GM18861 (cell line): ENCODE data around the gene APLF.
A peak's percentile ranks its signal among the peaks of the same experiment; 100 is the strongest.

ENCODE experiments used
- ATAC-seq: cut with Tn5 transposase; IDR thresholded peaks from one replicate; pipeline ENCODE4 v1.9.1; 2021; ENCODE audit not compliant: unreplicated experiment

Gene APLF

DNA sequence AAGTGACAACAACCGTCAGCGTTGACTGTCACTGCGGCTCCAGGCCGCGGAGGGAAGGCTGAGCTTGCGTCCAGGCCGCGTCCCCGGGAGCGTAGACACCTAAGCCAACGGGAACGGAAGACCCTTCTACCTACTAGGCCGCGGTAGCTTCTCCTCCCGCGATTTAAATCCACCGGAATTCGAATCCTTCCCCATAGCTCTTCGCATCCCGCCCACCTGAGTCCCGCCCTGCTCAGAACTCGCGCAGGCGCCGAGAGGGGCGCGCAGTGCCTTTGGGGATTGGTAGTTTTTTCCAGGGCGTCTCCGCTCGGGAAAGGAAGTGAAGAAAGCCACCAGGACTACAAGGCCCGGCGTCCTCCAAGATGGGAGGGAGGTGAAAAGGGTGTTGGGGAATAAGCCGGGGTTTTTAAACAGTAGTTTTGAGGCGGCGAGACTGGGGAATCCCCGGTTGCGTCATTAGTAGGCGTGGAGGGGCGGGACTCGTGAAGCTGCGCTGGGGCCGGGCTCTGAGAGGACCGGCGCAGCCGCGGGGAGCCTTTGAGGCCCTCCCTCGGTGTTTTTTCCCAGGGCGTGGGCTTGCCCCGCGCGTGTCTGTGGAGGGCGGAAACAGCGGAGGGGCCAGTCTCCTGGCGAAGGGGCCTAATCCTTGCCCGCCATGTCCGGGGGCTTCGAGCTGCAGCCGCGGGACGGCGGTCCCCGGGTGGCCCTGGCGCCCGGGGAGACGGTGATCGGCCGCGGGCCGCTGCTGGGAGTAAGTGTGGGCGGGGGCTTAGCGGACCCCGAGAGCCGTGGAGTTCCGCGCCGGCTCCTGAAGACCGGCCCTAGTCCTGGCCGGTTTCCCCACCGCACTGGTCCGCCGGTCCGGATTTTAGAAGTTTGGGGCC is at the start of gene APLF, which contains the start of gene FBXO48:
Gene APLF, plus strand, starts transcription at position 509 of the 884 bp plus-strand sequence. Its CDS starts 147 bp downstream, at position 656.
Gene FBXO48, minus strand, starts transcription at position 218 of the 884 bp plus-strand sequence. CDS start 2,149 bp downstream, outside the sequence.
- ATAC-seq = peak; percentile 91

DNA sequence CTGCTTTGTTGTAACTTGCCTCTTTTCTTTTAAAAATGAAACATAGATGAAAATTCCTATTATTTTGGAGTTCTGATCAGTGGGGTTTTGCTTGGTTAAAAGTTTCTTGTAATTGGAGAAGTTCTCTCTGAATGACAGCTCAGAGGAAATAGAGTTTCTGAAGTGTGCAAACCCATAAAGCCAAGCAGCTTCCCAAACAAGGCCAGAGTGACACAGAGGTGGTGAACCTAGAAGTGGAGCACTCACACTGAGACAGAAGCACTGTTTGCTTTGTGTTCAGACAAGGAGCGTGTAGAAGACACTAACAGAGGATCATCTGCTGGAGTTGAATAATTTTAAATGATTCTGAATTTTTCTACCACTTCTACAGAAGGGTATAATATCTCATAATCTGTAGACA is 49.5 kb upstream of the APLF start:
- ATAC-seq = no peak

DNA sequence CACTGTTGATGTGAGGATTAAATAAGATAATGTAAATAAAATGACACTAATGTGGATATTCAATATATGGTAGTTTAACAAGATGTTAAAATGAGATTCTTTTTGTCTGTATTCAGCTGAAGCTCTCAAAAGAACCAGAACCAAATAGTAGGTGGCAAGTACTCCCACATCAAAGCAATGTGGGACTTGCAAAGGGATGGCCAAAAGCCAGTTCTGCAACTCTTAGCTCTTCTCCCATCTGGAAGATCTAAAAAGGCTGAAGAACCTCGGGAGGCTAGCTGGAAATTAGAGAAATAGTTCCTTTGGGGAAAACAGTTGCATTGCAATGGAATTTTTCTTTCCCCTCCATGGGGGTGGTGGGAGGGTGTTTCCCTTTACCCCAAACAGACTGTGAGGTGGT is 49.0 kb upstream of the APLF start:
- no peak for ATAC-seq

DNA sequence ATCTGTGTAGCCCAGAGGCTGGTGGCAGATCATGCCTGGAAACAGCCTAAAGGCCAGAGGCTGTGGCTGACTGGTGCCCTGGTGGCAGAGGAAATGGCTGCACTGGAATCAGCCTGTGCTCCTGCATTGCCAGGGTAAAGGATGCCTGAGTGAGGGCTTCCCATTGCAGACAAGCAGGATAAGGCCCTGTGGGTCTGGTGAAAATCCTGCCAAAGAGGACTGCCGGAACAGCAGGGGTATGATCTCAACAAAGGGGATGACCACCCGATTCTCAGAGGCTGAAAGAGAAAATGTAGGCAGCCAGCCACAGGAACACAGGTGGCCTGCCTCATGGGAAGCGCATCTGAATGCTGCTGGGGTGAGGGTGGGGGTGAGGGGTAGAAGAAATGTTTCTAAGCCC is 48.5 kb upstream of the APLF start:
- ATAC-seq = peak; percentile 47

- no peak for ATAC-seq
These were observed 47.0 kb upstream of the APLF start for GRCh38 chr2:68420254-68420910.

DNA sequence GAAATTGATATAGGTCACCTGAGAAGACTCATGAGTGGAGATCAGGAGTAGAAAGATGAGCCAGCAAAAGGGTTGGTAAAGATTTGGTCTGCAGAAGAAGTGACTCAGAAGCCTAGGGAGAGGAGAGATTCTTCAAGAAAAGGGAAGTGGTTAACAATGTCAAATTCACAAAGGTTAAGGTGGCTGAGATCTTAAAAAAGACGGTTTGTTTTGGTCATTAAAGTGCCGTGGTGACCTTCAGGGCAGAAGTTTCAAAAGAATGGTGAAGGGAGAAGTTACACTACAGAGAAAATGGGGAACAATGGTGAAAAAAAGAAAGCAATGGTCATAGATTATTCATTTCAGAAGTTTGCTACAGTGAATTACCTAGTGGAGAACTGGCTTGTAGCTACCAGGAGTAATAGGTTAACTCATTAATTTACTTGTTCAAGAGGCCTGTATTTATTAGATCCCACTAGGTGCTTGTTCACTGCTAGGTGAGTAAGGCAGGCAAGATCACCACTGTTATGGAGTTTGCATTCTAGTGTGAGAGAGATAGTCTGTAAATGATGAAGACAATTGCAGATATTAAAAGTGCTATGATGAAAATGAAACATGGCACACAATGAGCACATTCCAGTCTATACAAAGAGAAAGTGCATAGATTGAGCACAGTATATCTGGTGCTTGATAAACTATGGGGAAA is 43.3 kb upstream of the APLF start:
- peak; percentile 83 for ATAC-seq

DNA sequence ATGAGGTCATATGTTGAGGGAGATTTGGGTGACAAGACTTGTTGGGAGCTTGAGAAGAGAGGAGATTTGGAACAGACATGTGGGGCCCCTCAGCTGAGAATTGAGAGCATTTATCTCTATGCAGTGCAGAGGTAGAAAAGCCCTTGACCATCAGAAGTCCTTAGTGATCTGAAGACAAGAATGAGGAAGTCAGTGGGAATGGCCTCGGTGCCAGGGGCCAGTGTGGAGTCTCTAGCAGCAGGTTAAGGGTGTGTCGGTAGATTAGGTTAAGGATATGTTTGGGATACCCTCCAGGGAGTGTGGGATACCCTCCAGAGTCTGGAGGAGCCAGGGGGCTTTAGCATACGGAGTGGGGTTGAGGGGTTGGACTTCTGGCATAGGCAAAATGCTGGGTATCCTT is 41.9 kb upstream of the APLF start:
- no peak for ATAC-seq

DNA sequence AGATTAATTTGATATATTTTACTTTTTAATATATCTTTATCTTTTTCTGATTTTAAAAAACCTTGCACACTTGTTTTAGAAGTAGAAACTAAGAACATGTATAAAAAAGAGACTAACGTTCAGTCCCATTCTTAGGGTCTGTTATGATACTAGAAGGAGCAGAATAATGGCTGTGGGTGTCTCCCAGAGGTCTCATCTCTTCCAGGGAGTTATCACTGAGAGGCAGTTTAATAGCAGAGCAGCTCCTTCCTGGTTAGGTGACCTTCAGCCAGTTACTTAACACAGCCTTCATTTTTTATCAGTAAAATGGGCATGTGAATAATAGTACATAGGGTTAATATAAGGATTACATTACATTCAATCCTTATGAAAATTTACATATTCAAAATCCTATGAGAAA is 40.9 kb upstream of the APLF start:
- ATAC-seq = no peak

DNA sequence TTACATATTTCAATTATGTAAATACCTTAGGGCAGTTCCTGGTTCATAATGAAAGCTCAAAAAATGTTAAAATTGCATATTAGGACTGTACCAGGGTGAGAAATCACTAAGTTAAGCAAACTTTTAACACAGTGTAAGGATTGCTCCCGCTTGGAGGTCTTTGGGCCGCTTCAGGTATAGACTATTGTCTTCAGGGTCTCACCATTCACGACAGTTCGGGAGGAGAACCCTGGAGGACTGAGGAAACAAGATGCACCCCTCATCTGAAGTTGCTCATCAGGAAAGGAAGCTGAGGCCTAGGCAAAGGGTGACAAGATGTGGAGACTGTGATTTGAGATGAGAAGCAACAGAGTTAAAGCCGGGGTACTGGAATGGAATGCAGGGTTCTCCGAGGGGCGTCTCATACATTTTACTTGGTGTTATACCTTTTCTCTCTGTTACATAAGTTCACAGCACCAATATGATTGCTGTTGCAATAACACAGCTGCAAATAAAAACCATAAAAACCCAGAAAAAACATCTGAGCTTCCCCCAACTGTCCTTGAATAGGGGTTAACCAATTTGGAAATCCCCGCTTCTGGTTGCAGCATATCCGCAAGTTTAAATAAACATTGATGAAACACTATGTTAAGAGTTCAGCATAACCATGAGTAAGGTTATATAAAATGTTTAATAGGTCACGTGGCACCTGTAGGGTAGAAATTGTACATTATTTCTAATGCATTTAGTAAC is 40.4 kb upstream of the APLF start:
- no peak for ATAC-seq

- ATAC-seq = no peak
These were observed 39.3 kb upstream of the APLF start for GRCh38 chr2:68428126-68428525.

DNA sequence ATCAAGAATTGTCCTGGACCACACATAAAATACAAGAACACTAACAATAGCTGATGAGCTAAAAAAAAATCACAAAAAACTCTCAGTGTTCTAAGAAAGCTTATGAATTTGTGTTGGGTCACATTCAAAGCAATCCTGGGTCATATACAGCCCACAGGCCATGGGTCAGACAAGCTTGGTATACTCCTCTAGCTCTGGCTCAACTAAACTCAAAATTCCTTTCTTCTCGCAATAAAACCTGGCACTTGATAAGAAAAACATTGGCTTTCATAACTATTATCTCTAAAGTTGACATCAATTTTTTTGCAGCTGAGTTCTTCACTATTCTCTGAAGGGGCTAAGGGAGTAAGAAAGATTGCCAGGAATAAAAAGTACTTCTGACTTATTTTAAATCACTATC is 38.6 kb upstream of the APLF start:
- ATAC-seq = no peak

- no peak for ATAC-seq
These were observed 38.0 kb upstream of the APLF start for GRCh38 chr2:68429311-68429826.

DNA sequence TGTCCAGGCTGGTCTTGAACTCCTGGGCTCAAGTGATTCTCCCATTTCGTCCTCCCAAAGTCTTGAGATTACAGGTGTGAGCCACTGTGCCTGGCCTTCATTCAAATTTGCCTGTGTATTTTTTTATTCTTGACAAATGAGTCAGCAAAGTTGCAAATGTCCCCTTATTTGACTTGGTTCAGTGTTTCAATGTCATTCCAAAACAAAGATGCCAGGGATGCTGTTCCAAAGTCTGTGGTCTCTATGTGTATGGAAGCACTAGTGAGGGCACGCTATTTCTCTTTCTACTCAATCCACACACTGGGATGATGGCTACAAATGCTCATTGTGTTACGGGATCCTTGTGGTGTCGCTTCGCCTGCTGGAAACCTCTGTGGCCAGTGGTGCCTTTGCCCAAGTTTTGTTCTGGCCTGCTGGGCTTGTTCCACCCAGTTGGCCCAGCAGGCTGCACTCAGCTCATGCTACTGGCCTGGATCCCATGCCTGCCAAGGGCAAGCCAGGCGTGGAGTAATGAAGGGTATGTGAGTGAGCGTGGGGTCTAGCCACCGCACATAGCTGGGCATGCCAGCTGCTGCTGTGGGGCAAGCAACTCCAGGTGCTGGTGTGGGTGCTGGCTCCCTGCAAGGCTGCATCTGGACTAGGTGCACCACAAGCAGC is 35.9 kb upstream of the APLF start:
- no peak for ATAC-seq

- no peak for ATAC-seq
These were observed 34.4 kb upstream of the APLF start for GRCh38 chr2:68432696-68433658.

DNA sequence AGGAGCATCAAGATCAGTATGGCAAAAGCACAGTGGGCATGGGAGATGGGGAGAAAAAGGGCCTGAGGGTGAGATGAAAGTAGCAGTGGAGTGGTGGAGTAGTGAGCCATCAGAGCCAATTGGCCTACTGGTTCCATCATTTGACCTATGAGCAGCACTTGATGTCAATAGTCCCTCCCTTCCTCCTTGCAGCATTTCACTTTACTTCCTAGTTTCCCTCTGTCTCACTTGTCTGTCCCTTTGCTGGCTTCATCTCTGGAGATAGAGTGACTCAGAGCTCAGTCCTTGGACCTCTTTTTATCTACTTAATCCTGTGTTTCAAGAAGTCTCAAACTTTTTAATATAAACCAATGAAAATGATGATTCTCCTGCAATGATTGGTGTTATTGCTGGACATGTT is 32.4 kb upstream of the APLF start:
- no peak for ATAC-seq

DNA sequence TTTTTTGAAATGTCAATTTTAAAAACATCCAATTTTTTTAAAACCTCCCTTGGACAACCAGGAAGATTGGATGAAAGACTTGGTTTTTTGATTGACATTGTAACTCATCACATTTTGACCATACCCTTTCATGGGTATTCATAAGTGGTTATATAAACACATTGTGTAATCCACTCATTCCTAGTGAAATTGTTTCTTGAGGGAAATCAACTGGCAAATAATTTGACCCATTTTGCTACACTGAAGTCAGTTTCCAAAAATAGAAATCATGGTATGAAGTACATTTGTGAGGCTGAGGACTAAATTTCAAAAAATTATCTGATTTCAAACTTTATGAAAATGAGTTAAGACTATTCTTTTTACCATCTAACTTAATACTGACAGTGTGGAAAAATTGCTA is 31.8 kb upstream of the APLF start:
- no peak for ATAC-seq

GRCh38 chr2:68436270-68436669 is 31.1 kb upstream of the APLF start:
- no peak for ATAC-seq

GRCh38 chr2:68438455-68439303 is 28.7 kb upstream of the APLF start:
- ATAC-seq = no peak
